NK-92 (cell line): ENCODE results near the gene AKR1E2.
"Not testable (repeated sequence)": the region's sequence is repeated elsewhere in the genome, so short reads cannot be mapped to it uniquely, and the experiment has no call there.

Source experiments
- DNase-seq: peaks from one replicate; lab custom pipeline; 2025; ENCODE audit not compliant: unreplicated experiment; lab: John Stamatoyannopoulos, UW

The AKR1E2 gene

DNA sequence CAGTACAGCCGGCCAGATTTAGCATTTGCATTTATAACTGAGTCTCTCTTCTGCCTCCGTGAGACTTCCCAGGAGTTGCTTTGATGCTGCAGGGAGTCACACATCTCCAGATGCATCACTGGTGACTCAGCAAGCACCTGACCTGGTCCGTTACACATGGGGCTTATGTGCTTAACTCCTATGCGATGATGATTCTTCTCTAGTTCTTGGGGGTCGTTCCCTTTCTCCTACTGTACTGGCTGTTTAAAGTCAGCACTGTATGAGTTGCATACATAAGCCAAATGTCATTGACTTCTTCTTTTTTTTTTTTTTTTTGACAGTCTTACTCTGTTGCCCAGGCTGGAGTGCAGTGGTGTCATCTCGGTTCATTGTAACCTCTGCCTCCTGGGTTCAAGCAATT, 13.0 kb upstream of the AKR1E2 start:
- DNase-seq, result no peak

DNA sequence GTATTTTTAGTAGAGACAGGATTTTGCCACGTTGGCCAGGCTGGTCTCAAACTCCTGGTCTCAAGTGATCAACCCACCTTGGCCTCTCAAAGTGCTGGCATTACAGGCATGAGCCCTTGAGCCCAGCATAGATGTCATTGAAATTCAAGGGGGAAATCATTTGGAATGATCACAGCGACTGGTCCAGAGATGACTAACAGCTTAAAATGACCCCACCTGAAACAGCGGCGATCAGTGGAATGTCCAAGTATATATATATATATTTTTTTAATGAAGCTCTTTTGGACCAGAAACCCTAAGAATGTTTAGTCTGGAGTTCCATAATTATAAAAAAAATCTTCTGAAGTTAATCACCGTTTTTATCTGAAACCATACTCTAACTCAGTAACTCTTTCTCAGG, 12.5 kb upstream of the AKR1E2 start:
- DNase-seq, result no peak

DNA sequence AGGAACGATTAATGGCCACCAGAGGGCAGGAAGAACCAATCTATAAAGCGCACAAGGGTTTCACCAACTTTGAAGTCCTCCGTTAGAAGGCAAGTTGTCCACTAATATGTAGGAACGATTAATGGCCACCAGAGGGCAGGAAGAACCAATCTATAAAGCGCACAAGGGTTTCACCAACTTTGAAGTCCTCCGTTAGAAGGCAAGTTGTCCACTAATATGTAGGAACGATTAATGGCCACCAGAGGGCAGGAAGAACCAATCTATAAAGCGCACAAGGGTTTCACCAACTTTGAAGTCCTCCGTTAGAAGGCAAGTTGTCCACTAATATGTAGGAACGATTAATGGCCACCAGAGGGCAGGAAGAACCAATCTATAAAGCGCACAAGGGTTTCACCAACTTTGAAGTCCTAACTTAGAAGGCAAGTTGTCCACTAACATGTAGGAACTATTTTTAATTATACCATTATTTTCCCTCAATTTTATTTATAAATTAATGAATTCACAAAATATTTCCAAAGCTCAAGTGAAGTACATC, 10.3 kb upstream of the AKR1E2 start:
- DNase-seq, result not testable (repeated sequence)

DNA sequence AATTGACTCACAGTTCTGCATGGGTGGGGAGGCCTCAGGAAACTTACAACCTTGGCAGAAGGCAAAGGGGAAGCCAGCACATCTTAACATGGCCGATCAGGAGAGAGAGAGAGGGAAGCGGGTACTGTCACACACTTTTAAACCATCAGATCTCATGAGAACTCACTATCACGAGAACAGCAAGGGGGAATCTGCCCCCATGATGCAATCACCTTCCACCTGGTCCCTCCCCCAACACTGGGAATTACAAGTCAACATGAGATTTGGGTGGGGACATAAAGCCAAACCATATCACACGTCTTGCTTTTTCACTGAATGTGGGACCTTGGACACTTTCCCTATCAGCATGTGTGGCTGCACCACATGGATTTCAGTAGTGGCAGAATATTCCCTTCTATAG, 9.0 kb upstream of the AKR1E2 start:
- DNase-seq, result no peak

DNA sequence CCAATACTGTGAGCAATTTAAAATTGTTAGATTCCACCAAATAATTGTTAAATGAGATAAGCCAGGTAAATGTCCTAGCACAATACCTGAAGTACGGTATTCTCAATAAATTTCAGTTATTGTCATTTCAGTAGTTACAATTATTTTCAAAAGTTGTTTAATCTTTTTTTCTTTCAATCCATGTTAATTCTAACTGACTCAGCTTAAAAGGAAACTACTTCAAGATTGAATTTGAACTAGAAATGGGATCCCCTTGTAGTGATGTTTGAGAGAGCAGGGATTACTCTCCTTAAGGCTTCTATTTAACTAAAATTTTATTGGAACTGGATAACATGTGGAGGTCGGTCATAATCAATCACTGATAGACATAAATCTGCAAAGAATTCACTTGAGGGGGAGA, 6.9 kb upstream of the AKR1E2 start:
- DNase-seq, result no peak

DNA sequence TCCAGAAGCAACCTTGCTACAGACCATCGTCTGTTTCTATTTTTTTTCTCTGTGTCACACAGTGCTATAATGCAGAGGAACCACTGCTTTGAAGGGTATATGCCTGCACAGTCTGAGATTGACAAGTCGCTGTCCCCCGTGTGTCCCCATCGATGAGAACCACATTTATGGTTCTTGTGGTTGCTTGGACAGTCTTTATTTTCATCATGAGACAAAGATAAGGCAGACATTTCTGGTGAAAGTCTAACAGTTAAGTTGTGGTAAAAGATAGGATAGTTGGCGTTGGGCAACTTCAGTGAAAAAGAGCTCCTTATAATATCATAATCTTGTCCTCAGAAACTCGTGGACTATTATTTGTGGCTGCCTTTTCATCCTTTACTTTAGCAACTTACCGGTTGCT, 6.3 kb upstream of the AKR1E2 start:
- no peak for DNase-seq

DNA sequence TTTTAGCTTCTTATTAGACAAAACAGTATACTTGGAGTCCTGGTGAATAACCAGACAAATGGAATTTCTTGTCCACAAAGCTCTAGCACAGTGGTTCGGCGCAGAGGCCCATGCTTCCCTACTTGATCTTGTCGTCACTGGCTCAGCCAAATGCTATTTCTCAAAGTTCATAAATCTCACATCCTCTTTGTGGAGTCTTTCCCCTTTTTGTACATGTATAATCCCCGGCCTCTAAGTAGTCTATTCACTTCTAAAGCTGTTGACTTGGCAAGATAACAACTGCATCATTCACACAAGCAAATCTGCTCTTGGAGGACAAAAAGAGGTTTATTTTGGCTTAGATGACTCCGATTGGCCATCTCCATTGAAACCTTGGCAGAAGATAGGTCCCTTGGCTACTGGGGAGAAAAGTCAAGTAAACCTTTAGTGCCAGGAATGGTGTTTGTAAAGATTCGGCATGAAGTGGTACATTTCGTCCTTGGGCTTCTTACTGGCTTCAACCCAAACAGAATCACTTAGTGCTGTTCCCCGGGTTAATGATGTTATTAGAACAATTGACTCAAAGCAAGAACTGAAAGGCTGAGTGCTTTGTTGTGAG, 5.1 kb upstream of the AKR1E2 start:
- no peak for DNase-seq

DNA sequence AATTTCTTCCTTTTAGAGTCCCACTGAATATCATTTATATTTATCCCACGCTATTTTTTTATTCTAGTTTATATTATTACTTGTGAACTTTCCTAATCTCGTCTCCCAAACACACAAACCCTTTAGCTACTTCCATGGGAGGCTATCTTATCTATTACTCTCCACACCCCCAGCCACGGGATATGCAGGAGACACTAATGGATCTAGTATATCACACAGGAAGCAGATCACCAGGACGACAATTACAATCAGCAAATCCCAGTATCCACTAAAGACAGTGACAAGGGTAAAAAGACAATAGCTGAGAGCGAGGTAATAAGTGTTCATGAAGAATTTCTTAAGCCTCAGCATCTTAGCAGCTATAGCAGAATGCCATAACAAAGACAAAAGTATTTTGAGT, 3.8 kb upstream of the AKR1E2 start:
- no peak for DNase-seq

DNA sequence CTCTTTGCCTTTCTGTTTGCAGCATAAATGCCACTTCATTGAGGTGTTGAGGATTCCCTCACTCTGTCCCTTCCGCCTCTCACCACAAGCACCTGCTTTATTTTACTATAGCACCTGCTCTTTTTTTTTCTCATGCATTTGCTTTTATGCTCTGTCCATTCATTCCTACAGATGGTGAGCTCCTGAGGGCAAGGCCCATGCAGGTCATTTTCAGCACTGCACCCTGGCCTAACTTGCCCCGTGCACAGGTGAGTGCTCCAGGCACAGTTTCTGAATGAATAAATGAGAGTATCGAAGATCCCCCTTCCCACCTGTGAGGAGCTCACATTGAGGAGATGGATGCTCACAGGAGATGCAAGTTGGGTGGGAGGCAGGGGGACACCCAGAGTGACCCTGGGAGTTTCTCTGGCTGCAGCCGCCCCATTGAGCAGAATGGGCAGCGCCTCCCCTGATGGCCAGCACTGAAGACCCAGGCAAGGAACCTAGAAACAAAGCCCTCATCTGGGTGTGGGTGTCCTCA, 1.2 kb upstream of the AKR1E2 start:
- no peak for DNase-seq

DNA sequence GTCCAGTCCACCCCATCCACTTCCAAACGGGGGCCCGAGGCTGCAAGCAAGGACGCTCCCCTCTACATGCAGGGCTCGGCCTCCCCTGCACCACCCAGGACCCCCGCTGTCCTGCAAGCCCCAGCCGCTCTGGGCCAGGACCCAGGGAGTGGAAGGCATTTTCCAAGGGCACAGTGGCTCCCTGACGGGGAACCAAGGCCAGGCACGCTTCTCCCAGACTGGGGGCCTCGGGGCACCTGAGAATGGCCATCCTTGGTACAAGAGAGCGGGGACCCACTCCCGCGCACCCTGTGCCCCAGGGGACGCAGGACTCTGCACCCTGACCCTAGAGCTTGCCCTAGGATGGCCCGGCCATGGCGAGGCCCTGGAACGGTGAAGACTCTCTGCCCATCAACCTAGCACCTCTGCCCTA, 545 bp upstream of the AKR1E2 start:
- no peak for DNase-seq

DNA sequence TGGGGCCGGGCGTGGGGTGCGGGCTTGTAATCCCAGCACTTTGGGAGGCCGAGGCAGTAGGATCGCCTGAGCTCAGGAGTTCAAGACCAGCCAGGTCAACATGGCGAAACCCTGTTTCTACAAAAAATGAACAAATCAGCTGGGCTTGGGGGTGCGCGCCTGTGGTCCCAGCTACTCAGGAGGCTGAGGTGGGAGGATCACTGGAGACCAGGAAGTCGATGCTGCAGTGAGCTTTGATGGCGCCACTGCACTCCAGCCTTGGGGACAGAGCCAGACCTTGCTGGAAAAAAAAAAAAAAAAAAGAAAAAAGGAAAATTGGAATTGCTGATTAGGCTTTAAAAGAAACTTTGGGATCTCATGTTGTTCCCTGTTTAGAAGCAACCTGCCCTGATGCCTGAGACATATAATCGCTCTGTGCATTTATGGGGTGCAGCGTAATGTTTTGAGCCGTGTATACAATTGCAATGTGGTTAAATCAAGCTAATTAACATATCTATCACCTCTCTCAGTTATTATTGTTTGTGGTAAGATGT, 851 bp downstream of the AKR1E2 start:
- no peak for DNase-seq

DNA sequence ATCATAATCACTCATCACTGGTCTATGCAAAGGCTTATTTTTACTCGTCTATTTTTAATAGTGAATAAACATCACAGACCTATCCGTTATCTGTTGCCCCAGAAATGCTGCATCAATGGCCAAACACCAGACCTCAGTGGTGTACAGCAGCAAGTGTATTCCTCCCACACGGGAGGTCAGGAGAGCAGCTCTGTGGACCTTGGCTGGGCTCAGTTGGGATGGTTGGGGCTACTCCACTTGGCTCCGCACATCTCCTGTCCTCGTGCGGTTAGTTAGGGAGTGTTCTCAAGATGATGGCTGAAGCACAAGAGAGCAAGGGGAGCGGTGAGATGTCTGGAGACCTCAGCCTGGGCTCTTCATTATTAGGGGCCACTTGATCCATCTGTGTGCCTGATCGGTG, 2.0 kb downstream of the AKR1E2 start:
- no peak for DNase-seq

DNA sequence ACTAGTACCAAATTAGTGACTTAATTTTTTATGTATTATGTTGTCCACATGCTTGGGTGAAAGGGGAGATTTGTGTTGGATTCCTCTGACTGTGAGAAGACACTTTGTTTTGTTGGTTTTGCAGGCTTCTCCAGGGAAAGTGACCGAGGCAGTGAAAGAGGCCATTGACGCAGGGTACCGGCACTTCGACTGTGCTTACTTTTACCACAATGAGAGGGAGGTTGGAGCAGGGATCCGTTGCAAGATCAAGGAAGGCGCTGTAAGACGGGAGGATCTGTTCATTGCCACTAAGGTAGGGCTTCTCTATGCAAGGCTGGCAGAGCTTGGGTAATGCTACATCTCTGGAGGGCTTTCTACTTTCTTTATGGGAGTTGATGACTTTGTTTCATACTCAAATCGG, 4.5 kb downstream of the AKR1E2 start:
- no peak for DNase-seq

DNA sequence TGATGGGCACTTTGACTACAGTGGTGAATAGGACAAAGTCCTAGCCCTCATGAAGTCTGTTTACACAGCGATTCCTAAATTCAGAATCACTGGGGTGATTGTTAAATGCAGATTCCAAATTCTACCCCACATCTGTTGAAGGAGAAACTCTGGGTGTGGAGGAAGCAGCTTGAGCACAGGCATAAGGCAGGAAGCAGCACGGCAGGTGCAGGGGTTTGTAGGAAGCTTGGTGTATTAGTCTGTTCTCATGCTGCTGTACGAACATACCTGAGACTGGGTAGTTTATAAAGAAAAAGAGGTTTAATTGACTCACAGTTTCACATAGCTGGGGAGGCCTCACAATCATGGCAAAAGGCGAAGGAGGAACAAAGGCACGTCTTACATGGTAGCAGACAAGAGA, 5.1 kb downstream of the AKR1E2 start:
- DNase-seq, result no peak

DNA sequence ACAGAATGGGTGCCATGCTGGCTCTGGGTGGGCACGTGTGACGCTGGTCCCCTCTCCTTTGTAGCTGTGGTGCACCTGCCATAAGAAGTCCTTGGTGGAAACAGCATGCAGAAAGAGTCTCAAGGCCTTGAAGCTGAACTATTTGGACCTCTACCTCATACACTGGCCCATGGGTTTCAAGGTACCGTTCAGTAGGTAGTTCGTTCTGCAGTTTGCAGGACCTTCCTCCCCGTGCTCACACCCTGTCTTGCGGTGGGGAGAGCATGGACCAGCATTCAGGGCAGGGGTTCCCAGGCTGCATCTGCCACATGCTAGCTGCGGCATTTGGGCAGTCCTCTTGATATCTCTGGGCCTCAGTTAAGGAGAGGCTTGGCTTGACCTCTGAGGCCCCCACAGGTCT, 7.3 kb downstream of the AKR1E2 start:
- DNase-seq, result no peak

DNA sequence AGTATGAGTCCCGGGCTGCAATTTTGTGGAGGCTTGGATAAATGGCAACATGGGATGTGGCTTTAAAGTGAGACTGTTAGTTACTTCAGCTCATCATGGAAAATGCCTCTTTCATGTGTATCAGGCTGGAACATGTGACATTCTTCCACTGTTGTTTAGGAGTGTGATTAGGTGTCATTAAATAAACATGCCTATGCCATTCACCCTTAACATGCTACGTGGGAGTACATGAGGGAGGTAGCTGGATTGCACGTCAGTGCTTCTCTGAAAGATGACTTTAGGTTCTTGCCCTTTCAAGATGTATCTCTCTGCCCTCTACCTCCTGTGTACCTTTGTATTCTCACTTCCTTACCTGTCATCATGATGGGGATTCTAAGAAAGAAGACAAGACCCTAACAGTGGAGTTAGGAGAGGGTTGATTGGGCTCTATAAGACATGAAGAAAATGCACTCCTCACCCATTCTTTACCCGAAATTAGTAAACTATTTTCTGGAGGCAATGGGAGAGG, 8.9 kb downstream of the AKR1E2 start:
- no peak for DNase-seq

DNA sequence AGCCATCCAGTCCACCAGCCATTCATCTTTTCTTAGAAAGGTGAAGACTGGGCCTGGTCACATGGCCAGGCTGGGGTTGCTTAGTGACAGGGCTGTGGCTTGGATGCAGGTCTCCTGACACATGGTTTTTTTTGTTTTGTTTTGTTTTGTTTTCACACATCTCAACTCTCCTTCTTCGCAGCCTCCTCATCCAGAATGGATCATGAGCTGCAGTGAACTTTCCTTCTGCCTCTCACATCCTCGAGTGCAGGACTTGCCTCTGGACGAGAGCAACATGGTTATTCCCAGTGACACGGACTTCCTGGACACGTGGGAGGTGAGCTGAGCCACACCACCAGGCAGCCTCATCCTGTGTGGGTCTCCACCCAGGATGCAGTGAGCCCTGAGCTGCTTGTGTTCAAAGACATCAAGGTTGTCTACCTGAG, 9.5 kb downstream of the AKR1E2 start:
- DNase-seq, result no peak

DNA sequence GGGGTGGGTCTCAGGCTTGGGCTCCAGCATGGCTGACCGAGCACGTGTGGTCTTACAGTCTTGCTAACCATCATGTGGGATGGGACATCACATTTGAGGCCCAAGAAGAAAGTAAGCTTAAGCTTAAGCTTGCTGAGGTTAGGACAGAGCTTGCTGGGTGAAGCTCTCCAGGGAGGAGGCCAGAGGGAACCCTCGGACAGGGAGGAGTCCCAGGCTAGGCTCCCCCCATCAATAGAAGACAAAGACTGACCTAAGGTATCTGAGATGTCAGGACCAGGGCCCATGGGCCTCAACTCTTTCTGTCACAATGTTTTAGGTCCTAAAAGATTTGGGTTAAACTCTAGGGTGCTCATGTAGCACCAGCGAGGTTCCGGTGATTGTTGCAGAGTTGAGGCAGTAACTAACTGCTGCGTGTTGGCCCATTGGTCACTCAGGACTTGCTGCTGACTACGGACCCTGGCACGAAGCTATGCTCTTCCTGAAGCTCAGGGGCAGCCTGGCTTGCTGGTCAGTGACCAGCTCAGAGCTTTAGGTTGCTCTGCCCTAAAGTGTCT, 10.5 kb downstream of the AKR1E2 start:
- DNase-seq, result no peak

DNA sequence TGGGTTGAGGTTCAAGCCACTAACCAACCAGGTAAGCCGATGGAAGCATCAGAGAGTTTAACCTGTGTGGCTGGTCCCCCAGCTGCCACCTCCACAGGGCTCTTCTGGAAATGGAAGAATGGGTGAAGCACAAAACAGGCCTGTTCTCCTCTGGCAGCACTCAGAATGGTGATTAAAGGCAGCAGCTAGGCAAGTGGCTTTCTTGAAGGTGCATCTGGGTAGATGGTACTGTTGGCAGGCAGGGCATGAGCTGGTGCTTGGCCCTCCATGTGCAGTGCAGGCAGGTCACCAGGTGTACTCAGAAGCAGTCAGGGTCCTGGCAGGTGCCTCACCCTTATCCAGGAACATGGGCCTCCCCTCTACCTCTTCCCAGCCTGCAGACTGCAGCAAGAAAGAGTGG, 11.5 kb downstream of the AKR1E2 start:
- no peak for DNase-seq

DNA sequence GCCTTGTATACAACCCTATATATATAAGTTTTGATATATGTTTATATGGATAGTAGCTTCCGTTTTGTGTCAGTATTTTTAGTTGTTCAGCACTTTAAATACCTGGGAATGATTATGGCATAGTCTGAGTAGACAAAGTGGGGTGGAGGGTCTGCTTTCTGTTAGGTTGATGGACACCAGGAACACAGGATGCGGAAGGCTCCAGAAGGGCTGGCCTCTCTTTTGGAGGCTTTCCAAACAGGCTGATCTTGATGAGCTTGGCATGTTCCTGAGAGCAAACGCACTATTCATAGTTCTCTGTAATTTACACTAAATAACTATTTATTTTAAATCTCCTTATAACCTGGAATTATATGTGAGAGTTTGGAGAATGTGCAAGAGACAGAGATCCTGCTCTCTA, 12.7 kb downstream of the AKR1E2 start:
- DNase-seq, result no peak

DNA sequence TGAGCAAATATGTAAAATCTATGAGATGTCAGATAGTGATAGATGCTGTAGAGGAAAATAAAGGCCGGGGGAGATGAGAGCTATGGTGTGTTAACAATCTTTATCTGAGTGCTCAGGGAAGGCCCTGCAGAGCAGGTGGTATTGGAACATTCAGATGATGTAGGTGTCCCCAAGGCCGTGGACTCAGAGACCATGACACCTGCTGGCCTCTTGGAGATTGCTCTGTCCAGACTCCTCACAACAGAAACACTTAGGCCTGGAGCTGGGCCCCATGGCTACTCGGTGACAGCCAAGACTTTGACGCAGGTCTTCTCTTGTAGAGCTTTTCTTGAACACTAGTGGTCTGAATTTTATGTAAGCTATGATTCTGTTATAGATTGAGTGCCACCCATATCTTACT, 13.3 kb downstream of the AKR1E2 start:
- DNase-seq, result no peak

DNA sequence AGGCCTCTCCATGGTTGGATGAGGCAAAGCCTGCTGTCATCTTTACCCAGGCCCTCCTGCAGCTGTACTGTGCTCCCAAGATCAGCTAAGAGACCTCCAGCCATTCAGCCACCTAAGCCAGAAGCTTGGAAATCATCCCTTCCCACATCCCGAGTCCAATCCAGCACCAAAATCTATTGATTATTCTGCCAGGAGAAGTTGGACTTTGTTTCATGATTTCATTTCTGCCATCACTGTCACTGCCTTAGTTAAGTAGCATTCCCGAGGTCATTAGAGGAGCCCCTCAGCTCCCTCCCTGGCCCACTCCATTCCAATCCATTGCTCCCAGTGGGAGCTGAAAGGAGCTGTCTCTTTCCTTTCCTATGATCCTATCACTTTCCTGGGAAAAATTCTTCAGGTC, 14.1 kb downstream of the AKR1E2 start:
- no peak for DNase-seq
